CD4-positive, alpha-beta memory T cell (primary cell): Measurements from ENCODE around the gene NEB. TPM values are rescaled to one million over a fixed set of nuclear protein-coding genes. Genes with fewer than 3 reads are reported as not detected.
"Not testable (repeated sequence)": the region's sequence is repeated elsewhere in the genome, so short reads cannot be mapped to it uniquely, and the experiment has no call there.

Experiments
- CTCF ChIA-PET: fragments of 350-600 bp; sonication (Branson Sonifier 250); formaldehyde crosslinking; loops from one replicate; lab custom pipeline; 2021; ENCODE audit warnings: inconsistent platforms; ENCODE audit not compliant: partially characterized antibody; lab: Charles Lee
- POLR2A ChIA-PET: fragments of 350-600 bp; sonication (Branson Sonifier 250); formaldehyde crosslinking; loops from one replicate; lab custom pipeline; 2021; ENCODE audit not compliant: partially characterized antibody; lab: Charles Lee
- DNase-seq, 5 donors: peaks; one replicate each; pipeline versions ENCODE4 v3.0.0 to v3.0.0-alpha.2; 2020 to 2022; ENCODE audit warnings: mixed read lengths in 1 of 5
- H3K27ac ChIP-seq: one replicate; pipeline ENCODE4 v1.7.0; 2013; ENCODE audit warnings: low read depth, low read length
- H3K27me3 ChIP-seq: 2 replicates; pipeline ENCODE4 v1.7.0; 2013; ENCODE audit warnings: mild to moderate bottlenecking, low read length, moderate library complexity; ENCODE audit not compliant: insufficient read depth
- H3K36me3 ChIP-seq: 2 replicates; pipeline ENCODE4 v1.7.0; 2013; ENCODE audit warnings: mild to moderate bottlenecking, low read length, moderate library complexity; ENCODE audit not compliant: insufficient read depth
- H3K4me1 ChIP-seq: 2 replicates; pipeline ENCODE4 v1.7.0; 2013; ENCODE audit warnings: mild to moderate bottlenecking, low read length, moderate library complexity; ENCODE audit not compliant: insufficient read depth
- H3K4me3 ChIP-seq, 2 donors: one replicate each; pipeline ENCODE4 v1.7.0; 2013; ENCODE audit warnings: low read length in 2 of 2, mild to moderate bottlenecking in 1 of 2
- H3K9me3 ChIP-seq, 2 donors: one replicate each; pipeline ENCODE4 v1.7.0; 2013; ENCODE audit warnings: low read length in 2 of 2, control low read depth in 1 of 2; ENCODE audit not compliant: control insufficient read depth in 1 of 2
- H3K27ac Mint-ChIP-seq, 7 donors: one replicate each; pipeline ENCODE4 v1.8.0; 2020 to 2021; ENCODE audit warnings: mixed read lengths in 7 of 7, mild to moderate bottlenecking in 6 of 7, inconsistent platforms in 3 of 7, moderate library complexity in 3 of 7
- H3K27me3 Mint-ChIP-seq, 2 donors: one replicate each; pipeline ENCODE4 v1.8.0; 2020 to 2021; ENCODE audit warnings: mixed read lengths in 2 of 2
- H3K36me3 Mint-ChIP-seq, 2 donors: one replicate each; pipeline ENCODE4 v1.8.0; 2020 to 2021; ENCODE audit warnings: mixed read lengths in 2 of 2, inconsistent platforms in 1 of 2, mild to moderate bottlenecking in 1 of 2
- H3K4me1 Mint-ChIP-seq, 4 donors: one replicate each; pipeline ENCODE4 v1.8.0; 2020 to 2021; ENCODE audit warnings: mixed read lengths in 4 of 4, mild to moderate bottlenecking in 1 of 4
- H3K4me3 Mint-ChIP-seq, 8 donors: one replicate each; pipeline ENCODE4 v1.8.0; 2020 to 2021; ENCODE audit warnings: mixed read lengths in 8 of 8, mild to moderate bottlenecking in 7 of 8, moderate library complexity in 6 of 8, inconsistent platforms in 3 of 8
- H3K9me3 Mint-ChIP-seq, 8 donors: one replicate each; pipeline ENCODE4 v1.8.0; 2020 to 2021; ENCODE audit warnings: mixed read lengths in 8 of 8, mild to moderate bottlenecking in 5 of 8, inconsistent platforms in 3 of 8, moderate library complexity in 1 of 8
- intact Hi-C: fragments of 100-400 bp; cut with micrococcal nuclease; formaldehyde crosslinking; loops from one replicate; pipeline ENCODE4 v1.15.1; 2023
- polyA plus RNA-seq, 2 donors: library from polyadenylated mRNA; unstranded; fragments of 300-500 nt; fragmentation: Illumina TruSeq; gene quantifications; one replicate each; pipeline ENCODE4 v1.2.3, GENCODE V29; 2021
- total RNA-seq, 2 experiments: library from RNA; stranded (reverse); gene quantifications; one replicate each; pipeline ENCODE4 v1.2.3, GENCODE V29; 2021

NEB gene
- total and polyA plus RNA-seq, 4 experiments from 2014 or later = 0.17 to 2.1 (median 0.91) TPM; not detected in 1

- Histone ChIP-seq H3K36me3 (no peaks in the 10 kb centered on the region), H3K4me1 (no peaks in the 10 kb centered on the region), H3K27me3 (no peaks in the 10 kb centered on the region), H3K27ac (no peak overlapping the region), H3K4me3 (no peak overlapping the region), H3K9me3 (no peaks in the 10 kb centered on the region)
- Mint-ChIP-seq H3K27me3 (peaks cover 0 to 2% of the 10 kb centered on the region in 2 donors), H3K9me3 (peaks cover 0 to 2% (median 0%) of the 10 kb centered on the region in 8 donors), H3K27ac (no peak overlapping the region), H3K36me3 (peaks cover 0 to 28% of the 10 kb centered on the region in 2 donors), H3K4me1 (no peaks in the 10 kb centered on the region), H3K4me3 (no peak overlapping the region)
- CTCF ChIA-PET = interaction anchor here (1.4 kb wide), 1 partner anchor 90 kb away, joined by 3 read pairs; no protein-coding TSS in a partner anchor
- intact Hi-C loops = no loop called here
- DNase-seq = no peak
- POLR2A ChIA-PET = no interaction called here
Observed at GRCh38 chr2:151716721-151717120, 17.6 kb downstream of the NEB start.

DNA sequence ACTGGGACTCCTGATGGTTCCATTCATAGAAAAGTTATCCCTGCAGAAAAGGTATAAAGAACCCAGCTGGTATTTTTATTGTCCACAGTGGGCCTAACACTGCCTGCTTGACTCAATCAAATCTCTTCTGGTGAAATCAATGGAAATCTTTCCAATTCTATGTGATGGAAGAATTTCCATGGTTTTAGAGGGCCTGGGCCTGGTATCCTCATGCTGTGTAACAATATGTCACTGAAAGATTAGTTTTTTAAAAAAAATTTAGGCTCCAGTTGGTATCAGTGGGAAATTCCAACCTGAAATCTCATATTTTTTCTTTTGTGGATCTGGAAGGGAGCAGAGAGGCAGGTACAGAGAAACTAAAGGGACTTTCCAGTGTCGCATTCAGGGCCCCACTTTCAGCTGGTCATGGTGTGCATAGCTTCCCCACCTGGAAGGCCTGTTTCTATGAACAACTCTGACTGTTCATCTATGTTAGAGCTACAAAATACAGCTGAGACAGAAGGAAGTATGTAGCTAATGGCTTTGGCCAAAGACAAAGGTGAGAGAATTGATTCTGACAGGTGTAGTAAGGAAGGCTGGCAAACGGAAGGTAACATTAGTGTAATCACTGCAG is 20.9 kb downstream of the NEB start:
- intact Hi-C loops = no loop called here
- Histone ChIP-seq H3K27ac (no peak overlapping the region), H3K27me3 (no peaks in the 10 kb centered on the region), H3K9me3 (no peaks in the 10 kb centered on the region), H3K4me1 (no peaks in the 10 kb centered on the region), H3K36me3 (no peaks in the 10 kb centered on the region), H3K4me3 (no peak overlapping the region)
- Mint-ChIP-seq H3K27me3 (peaks cover 1 to 2% of the 10 kb centered on the region in 2 donors), H3K9me3 (peaks cover 0 to 2% (median 0%) of the 10 kb centered on the region in 8 donors), H3K4me1 (no peaks in the 10 kb centered on the region), H3K4me3 (no peak overlapping the region), H3K36me3 (peaks cover 0 to 30% of the 10 kb centered on the region in 2 donors), H3K27ac (no peak overlapping the region)
- DNase-seq = no peak
- CTCF ChIA-PET = no interaction called here
- POLR2A ChIA-PET = no interaction called here

- H3K9me3 Mint-ChIP-seq = no peaks in the 10 kb centered on the region
- ChIA-PET CTCF (no interaction called here), POLR2A (no interaction called here)
- no peaks in the 10 kb centered on the region for H3K27me3 ChIP-seq
- no peaks in the 10 kb centered on the region for H3K4me1 Mint-ChIP-seq
- H3K36me3 ChIP-seq = no peaks in the 10 kb centered on the region
- H3K4me3 ChIP-seq = no peak overlapping the region
- no peak overlapping the region for H3K27ac Mint-ChIP-seq
- intact Hi-C loops = no loop called here
- no peak overlapping the region for H3K4me3 Mint-ChIP-seq
- H3K36me3 Mint-ChIP-seq = peaks cover under 1 to 31% of the 10 kb centered on the region in 2 donors
- H3K27me3 Mint-ChIP-seq = peaks cover 0 to 1% of the 10 kb centered on the region in 2 donors
- H3K27ac ChIP-seq = no peak overlapping the region
- no peaks in the 10 kb centered on the region for H3K9me3 ChIP-seq
- H3K4me1 ChIP-seq = no peaks in the 10 kb centered on the region
- DNase-seq = no peak
Observed at GRCh38 chr2:151711025-151711424, 23.3 kb downstream of the NEB start.

GRCh38 chr2:151708788-151709187 is 25.5 kb downstream of the NEB start:
- no peaks in the 10 kb centered on the region for H3K4me1 ChIP-seq
- POLR2A ChIA-PET = no interaction called here
- DNase-seq = no peak
- peaks cover 0 to 4% (median 0%) of the 10 kb centered on the region in 8 donors for H3K9me3 Mint-ChIP-seq
- no peak overlapping the region for H3K4me3 ChIP-seq
- no peaks in the 10 kb centered on the region for H3K36me3 ChIP-seq
- no peaks in the 10 kb centered on the region for H3K4me1 Mint-ChIP-seq
- no peak overlapping the region for H3K27ac ChIP-seq
- CTCF ChIA-PET = no interaction called here
- H3K27me3 ChIP-seq = no peaks in the 10 kb centered on the region
- peaks cover 3 to 40% of the 10 kb centered on the region in 2 donors for H3K36me3 Mint-ChIP-seq
- no peak overlapping the region for H3K27ac Mint-ChIP-seq
- intact Hi-C loops = no loop called here
- H3K4me3 Mint-ChIP-seq = no peak overlapping the region
- H3K27me3 Mint-ChIP-seq = peaks cover 2 to 4% of the 10 kb centered on the region in 2 donors
- no peaks in the 10 kb centered on the region for H3K9me3 ChIP-seq

DNA sequence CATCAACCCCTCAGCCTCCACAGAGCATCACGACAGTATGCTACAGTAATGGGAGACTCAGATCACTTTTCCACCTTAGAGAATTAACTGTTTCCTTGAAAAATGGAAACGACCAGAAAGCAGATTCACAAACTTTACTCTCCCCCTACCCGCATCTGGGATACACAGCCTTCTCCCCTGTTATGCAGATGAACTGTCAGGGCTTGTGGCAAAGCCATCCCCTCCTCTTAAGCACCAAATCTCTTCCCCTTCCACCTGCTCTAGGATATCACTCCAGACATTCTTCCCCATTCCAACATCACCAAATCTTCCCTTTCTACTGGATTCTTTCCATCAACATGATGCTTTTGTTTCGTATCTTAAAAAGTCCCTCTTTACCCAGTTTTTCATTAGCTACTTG is 26.4 kb downstream of the NEB start:
- H3K27me3 ChIP-seq = no peaks in the 10 kb centered on the region
- Mint-ChIP-seq H3K9me3 (peaks cover 0 to 4% (median 0%) of the 10 kb centered on the region in 8 donors), H3K27me3 (peaks cover 2 to 4% of the 10 kb centered on the region in 2 donors), H3K27ac (no peak overlapping the region), H3K4me3 (no peak overlapping the region), H3K4me1 (no peaks in the 10 kb centered on the region), H3K36me3 (peaks cover 3 to 36% of the 10 kb centered on the region in 2 donors)
- no peak overlapping the region for H3K4me3 ChIP-seq
- POLR2A ChIA-PET = no interaction called here
- intact Hi-C loops = no loop called here
- CTCF ChIA-PET = no interaction called here
- no peak overlapping the region for H3K27ac ChIP-seq
- H3K36me3 ChIP-seq = no peaks in the 10 kb centered on the region
- DNase-seq = no peak
- no peaks in the 10 kb centered on the region for H3K4me1 ChIP-seq
- H3K9me3 ChIP-seq = no peaks in the 10 kb centered on the region

DNA sequence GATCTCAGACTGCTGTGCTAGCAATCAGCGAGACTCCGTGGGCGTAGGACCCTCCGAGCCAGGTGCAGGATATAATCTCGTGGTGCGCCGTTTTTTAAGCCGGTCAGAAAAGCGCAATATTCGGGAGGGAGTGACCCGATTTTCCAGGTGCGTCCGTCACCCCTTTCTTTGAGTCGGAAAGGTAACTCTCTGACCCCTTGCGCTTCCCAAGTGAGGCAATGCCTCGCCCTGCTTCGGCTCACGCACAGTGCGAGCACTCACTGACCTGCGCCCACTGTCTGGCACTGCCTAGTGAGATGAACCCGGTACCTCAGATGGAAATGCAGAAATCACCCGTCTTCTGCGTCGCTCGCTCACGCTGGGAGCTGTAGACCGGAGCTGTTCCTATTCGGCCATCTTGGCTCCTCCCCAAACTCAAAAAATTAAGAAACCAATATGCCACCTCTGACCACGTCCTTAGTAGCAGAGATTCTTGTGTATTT is 29.8 kb downstream of the NEB start:
- H3K27ac ChIP-seq, H3K27ac Mint-ChIP-seq: not testable (repeated sequence)

DNA sequence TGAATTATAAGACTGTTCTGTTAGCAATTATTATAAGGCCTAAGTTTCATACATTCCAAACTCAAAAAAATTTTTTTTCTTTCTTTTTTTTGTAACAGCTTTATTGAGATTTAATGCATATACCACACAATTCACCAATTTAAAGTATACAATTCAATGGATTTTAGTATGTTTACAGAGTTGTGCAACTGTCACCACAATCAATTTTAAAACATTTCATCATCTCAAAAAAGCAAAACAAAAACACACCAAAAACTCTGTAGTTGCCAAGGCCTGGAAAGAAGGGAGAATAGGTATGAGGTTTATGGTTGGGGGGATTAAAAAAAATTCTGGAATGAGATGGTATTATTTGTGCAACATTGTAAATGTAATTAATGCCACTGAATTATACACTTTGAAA is 36.1 kb downstream of the NEB start:
- H3K27me3 Mint-ChIP-seq, POLR2A ChIA-PET, H3K27ac ChIP-seq, H3K36me3 Mint-ChIP-seq, H3K4me1 Mint-ChIP-seq, DNase-seq, H3K27ac Mint-ChIP-seq, H3K9me3 Mint-ChIP-seq, H3K9me3 ChIP-seq, CTCF ChIA-PET, H3K36me3 ChIP-seq, H3K4me3 ChIP-seq, H3K27me3 ChIP-seq, H3K4me1 ChIP-seq, intact Hi-C loops, H3K4me3 Mint-ChIP-seq: not testable (repeated sequence)

More for the DNA sequence above, 29.8 kb downstream of the NEB start:
- H3K36me3 Mint-ChIP-seq = peaks cover 3 to 29% of the 10 kb centered on the region in 2 donors
- H3K4me3 Mint-ChIP-seq, H3K27me3 Mint-ChIP-seq, intact Hi-C loops, H3K36me3 ChIP-seq, POLR2A ChIA-PET, H3K4me1 Mint-ChIP-seq, CTCF ChIA-PET, H3K4me1 ChIP-seq, H3K9me3 Mint-ChIP-seq, DNase-seq, H3K27me3 ChIP-seq, H3K9me3 ChIP-seq, H3K4me3 ChIP-seq: not testable (repeated sequence)
